Fibroblast of skin of left quadriceps (primary cell): ENCODE data around the gene SERP1.

ENCODE experiments used
- DNase-seq, 2 experiments: peaks; one replicate each; pipeline ENCODE4 v3.0.0-alpha.2; 2013; ENCODE audit warnings: low read depth in 2 of 2

The SERP1 gene

DNA sequence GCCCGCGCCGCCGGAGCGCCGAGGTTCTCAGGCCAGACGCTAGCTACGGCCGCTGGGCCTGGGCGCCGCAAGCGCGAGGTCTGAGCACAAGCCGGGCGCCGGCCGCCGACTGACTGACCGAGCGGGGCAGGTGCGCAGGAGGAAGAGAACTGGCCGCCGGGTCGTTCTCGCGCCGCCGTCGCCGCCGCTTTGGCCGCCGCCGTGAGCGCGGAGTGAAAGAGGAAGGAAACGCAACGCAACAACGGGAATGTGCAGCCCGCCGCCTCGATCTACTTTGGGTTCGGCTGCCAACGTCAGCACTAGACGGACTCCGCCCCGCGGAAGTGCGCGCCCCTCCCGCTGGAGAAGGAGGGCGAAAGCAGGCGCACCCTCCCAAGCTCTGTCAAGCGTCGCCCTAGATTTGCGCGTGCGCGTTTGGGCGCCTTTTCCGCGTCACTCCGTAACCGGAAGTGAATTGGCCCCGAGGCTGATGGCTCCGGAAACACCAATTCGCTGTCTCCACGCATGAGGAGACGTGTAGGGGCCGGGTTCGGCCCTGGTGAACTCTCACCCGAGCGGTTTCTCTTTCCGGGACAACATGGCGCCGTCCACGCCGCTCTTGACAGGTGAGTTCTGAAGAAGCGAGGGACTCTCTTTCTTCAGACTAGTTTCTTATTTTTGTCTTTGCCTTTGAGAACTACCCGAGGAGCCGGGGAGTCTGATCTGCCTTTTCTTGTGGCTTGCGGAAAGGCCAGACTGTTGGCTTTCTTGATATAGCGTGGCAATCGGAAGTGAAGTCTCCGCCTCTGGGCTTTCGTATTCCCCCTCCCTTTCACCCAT lies at the start of gene SERP1, which contains the start of gene EIF2A:
Gene SERP1, minus strand, starts transcription at position 271 of the 819 bp plus-strand sequence. CDS start 361 bp downstream, outside the sequence.
Gene EIF2A, plus strand, starts transcription at position 562 of the 819 bp plus-strand sequence. Its CDS starts 16 bp downstream, at position 578.
- peak; percentile 99 for DNase-seq

DNA sequence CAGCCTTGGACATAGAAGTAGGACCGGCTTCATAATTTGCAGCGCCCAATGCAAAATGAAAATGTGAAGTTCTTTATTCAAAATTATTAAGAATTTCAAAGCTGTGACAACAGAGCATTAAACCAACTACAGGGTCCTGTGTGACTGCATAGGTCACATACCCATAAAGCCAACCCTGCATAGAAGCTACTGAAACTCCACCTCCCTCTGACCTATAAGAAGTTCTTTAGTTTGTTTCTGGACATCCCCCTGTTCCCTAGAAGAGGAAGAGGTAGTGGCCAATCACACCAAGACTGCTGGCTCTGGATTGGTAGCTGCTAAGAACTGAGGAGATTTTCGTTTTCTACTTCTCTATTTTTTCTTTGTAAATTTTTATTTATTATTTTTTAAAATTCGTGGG lies 47.9 kb upstream of the SERP1 start:
- no peak for DNase-seq

- no peak for DNase-seq
Measured at GRCh38 chr3:150589759-150590158, 43.5 kb upstream of the SERP1 start.

GRCh38 chr3:150588027-150588830 lies 41.9 kb upstream of the SERP1 start:
- DNase-seq = no peak

DNA sequence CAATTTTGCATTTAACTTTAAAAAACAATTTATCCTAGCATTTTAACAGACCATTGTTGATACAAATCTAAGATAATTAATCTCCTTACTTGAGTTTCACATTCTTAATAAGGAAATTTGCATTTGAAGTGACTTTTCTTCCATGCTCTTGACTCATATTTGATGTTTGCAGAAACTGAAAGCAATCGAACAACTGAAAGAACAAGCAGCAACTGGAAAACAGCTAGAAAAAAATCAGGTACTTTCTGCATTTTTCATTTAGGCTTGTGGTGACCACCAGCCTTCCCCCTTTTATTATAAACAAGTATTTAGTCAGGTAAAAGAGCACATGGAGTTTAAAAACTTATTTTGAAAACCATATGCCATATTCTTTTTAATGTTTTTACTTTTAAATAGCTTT lies 36.7 kb upstream of the SERP1 start:
- DNase-seq = no peak

- DNase-seq = no peak
Measured at GRCh38 chr3:150582620-150583019, 36.3 kb upstream of the SERP1 start.

DNA sequence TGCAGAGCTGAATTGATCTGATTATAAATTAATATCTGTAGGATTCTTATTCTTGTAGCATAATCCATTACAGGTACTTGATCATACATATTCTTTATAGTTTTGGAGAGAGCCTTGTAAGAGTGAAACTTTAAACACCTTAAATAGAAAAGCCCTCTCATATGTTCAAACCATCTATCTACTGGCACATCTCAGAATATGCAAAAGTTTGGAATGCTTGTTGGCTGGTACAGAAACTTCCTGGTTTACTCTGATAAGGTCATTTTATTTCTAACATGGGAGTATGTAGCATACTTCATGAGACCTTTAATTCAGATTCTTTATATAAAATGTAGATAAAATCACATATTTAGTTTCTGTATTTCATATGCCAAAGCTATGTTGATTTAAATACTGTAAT lies 34.9 kb upstream of the SERP1 start:
- no peak for DNase-seq

DNA sequence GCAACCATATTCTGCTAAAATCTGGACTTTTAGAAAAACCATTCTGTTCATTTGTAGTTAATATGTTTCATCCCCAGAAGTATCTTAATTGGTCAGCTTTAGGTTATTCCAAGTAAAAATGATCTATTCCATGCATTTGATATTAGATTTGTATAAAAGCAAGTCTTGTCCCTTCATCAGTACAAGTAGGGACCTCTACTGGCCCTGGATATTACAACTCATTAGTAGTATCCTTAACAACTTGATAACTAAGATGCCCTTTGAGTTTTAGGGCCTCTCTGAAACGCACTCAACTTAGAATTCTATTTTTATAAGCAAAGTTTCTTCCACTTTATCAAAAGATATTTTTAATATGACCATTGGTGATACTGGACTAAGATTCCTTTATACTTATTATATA lies 31.6 kb upstream of the SERP1 start:
- no peak for DNase-seq

GRCh38 chr3:150567328-150567727 lies 21.0 kb upstream of the SERP1 start:
- DNase-seq = no peak

GRCh38 chr3:150564243-150564642 lies 17.9 kb upstream of the SERP1 start:
- DNase-seq = no peak

GRCh38 chr3:150557725-150558124 lies 11.4 kb upstream of the SERP1 start:
- no peak for DNase-seq

DNA sequence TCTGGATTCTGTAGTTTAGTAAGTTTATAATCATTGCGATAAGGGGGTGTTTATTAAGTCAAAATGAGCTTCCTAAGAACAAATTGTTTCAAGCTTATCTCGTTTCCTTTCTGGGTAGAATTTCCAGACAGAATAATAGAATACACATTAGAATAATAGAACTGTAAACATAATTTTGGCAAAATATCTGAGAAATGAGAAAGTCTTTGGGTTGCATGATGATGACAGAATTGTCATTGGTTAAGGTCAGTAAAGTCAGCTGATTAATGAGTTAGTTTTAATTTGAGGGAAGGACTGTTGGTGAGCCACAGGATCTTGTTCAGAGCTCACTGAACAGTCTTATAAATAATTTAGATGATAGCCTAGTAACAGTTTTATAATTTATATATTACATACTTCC lies 10.5 kb upstream of the SERP1 start:
- DNase-seq = no peak

GRCh38 chr3:150555859-150556436 lies 9.7 kb upstream of the SERP1 start:
- DNase-seq = no peak

GRCh38 chr3:150547045-150547741 lies 897 bp upstream of the SERP1 start:
- no peak for DNase-seq

- no peak for DNase-seq
Measured at GRCh38 chr3:150545419-150546225, 674 bp downstream of the SERP1 start.

DNA sequence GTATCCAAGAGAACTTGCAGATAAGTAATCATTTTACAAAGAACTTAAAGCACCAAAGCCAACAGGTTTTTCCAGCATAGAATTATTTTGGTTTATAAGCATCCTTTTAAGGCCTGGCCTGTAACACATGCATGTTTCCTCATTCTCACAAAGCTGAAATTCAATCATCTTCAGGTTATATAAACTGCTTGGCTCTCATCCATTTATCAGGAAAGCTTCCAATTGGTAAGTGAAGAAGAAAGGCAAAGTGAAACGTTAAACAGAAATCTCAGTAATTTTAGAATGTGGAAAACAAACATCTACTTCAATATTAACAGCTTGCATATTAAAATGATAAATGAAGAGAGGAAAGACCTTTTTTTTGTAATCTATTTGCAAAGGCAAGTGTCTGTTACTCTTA lies 1.6 kb downstream of the SERP1 start:
- no peak for DNase-seq

DNA sequence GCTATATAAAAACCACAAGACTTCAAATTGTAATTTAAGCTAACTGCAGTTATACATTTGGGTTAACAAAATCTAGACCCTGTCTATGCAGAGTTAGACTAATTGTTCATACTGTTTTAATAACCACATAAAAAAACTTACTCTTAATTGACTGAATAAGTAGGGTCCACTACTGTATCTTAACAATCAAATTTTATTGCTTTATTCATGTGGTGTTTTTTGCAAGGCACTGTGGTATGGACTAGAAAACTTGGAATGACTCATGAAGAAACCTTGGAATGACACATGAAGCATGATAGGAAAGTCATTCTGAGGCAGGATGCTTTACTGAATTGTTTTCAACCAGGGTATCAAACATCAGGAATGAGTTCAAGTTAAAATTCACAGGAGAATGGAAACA lies 2.3 kb downstream of the SERP1 start:
- peak; percentile 42 to 49 for DNase-seq

GRCh38 chr3:150543531-150543930 lies 2.8 kb downstream of the SERP1 start:
- DNase-seq = no peak

DNA sequence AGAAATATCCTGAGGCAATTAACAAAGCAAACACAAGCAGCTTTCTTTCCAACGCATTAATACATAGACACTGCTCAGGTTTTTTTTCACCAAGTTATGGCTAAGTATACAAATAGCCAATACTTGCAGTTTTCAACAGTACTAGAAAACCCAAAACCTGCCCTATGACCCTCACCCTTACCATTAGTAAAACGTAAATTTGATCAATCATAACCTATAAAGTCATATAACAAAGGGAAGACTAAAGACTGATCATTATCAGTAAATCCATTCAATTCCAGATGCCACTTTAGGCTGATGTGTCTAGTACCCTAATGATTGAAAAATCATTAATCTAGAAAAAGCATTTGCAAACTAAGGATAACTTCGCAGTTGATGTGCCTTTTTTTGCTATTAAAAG lies 3.2 kb downstream of the SERP1 start:
- no peak for DNase-seq

DNA sequence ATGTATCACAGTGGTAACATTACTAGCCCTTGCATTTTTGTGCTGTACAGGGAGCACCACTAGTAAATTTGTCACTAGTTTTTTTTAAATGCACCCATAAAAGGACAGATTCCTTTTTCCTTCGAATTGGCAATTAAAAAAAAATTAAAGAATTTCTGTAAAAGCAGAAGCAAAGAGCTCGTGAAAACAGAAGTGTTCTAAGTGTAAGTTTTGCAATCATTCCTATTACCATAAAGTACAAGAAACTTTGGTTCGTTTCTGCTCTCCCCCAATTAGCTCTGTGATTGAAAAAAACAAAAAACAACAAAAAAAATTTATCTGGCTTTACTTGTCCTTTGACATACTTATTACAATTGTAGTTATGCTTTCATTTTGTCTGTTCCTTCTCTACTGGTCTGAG lies 5.3 kb downstream of the SERP1 start:
- DNase-seq = no peak

DNA sequence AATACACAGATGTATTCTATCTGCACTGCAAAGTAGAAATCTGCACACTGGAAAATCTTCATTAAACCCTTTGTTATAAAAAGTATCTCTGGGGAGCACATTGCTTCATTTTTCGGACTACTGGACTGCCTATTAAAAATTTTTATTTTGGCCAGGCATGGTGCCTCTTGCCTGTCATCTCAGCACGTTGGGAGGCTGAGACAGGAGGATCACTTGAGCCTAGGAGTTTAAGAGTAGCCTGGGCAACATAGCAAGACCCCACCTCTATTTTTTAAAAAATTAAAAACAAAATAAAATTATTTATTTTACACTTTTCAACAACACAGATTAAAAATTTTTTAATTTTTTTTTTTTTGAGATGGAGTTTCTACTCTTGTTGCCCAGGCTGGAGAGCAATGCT lies 6.0 kb downstream of the SERP1 start:
- no peak for DNase-seq
